Cardiac muscle cell (in vitro differentiated cells and primary cell): ENCODE data around the gene ZMYM2. TPM values are rescaled to one million over a fixed set of nuclear protein-coding genes. Genes with fewer than 3 reads are reported as not detected.

Source experiments
- DNase-seq, 2 donors: peaks; one replicate each; pipeline versions ENCODE4 v3.0.0 to v3.0.0-alpha.2; 2010 to 2017; ENCODE audit warnings: low read depth in 1 of 2, low spot score in 1 of 2
- H3K27ac ChIP-seq: fragments of 200-600 bp; sonication (generic); 2 replicates; pipeline ENCODE4 v1.5.1; 2016
- H3K27me3 ChIP-seq: fragments of 200-600 bp; sonication (generic); 2 replicates; pipeline ENCODE4 v1.6.0; 2016; ENCODE audit warnings: control low read depth
- H3K36me3 ChIP-seq: fragments of 200-600 bp; sonication (generic); 2 replicates; pipeline ENCODE4 v1.5.1; 2016; ENCODE audit warnings: control low read depth
- H3K4me1 ChIP-seq: fragments of 200-600 bp; sonication (generic); 2 replicates; pipeline ENCODE4 v1.8.1; 2017; ENCODE audit warnings: low read depth, mild to moderate bottlenecking, mixed run types
- H3K4me3 ChIP-seq: fragments of 200-600 bp; sonication (generic); 2 replicates; pipeline ENCODE4 v1.5.1; 2016; ENCODE audit warnings: mild to moderate bottlenecking
- H3K9me3 ChIP-seq: fragments of 200-600 bp; sonication (generic); 2 replicates; pipeline ENCODE4 v1.5.1; 2017; ENCODE audit warnings: low read depth, mild to moderate bottlenecking, control low read depth
- polyA plus RNA-seq: library from polyadenylated mRNA; unstranded; fragments of >200 nt; fragmentation: Nextera tagmentation; extraction: Ambion mirVana; gene quantifications from 2 replicates; pipeline ENCODE4 v1.2.1, GENCODE V29; 2016
- total RNA-seq: library from RNA; depleted of rRNA; stranded (reverse); fragments of >200 nt; gene quantifications from 2 replicates; pipeline ENCODE4 v1.2.3, GENCODE V29; 2016
- TF ChIP-seq, protein P1 (sequence below): IDR thresholded peaks from 2 replicates; pipeline ENCODE4 v1.5.1; 2012; ENCODE audit warnings: low read depth, mild to moderate bottlenecking, low read length

Gene ZMYM2
- total and polyA plus RNA-seq, 2 experiments from 2014 or later: 42.5 to 82.1 TPM

DNA sequence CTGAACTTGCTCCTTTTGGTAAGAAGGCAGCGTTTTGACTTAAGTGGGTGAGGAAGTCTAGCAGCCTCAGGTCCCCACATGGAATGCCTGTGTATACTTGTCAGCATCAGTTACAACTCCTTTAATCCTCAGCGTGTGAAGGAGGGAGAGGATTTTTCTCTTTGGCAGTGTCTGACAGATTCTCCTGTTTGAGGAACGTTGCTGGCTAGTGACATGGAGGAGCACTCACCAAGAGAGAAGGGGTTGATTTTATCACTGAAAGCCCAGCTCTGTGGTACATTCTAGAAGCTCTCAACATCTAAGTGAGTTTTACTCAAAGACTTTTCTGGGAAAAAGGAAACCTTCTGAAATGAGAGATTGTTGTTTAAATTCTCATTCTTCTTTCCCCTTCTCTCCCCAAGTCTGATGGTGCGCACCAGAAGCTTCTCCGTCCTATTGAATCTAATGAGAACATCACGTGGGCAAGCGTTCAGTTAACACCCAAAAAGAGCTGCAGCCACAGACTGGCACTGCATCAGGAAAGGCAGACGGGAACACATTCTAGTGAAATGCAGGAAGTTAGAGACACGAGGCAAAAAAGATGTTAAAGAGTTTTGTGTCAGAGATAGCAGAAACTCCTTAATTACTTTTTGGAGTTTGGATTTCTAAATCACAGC lies 144.1 kb downstream of the ZMYM2 start:
- Histone ChIP-seq H3K4me1 (peaks cover 58% of the 10 kb centered on the region), H3K27me3 (no peaks in the 10 kb centered on the region), H3K36me3 (no peaks in the 10 kb centered on the region), H3K9me3 (no peaks in the 10 kb centered on the region), H3K4me3 (no peak overlapping the region), H3K27ac (peak overlapping the region; percentile 71)
- no peak for DNase-seq
- TF ChIP-seq, protein P1, sequence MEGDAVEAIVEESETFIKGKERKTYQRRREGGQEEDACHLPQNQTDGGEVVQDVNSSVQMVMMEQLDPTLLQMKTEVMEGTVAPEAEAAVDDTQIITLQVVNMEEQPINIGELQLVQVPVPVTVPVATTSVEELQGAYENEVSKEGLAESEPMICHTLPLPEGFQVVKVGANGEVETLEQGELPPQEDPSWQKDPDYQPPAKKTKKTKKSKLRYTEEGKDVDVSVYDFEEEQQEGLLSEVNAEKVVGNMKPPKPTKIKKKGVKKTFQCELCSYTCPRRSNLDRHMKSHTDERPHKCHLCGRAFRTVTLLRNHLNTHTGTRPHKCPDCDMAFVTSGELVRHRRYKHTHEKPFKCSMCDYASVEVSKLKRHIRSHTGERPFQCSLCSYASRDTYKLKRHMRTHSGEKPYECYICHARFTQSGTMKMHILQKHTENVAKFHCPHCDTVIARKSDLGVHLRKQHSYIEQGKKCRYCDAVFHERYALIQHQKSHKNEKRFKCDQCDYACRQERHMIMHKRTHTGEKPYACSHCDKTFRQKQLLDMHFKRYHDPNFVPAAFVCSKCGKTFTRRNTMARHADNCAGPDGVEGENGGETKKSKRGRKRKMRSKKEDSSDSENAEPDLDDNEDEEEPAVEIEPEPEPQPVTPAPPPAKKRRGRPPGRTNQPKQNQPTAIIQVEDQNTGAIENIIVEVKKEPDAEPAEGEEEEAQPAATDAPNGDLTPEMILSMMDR: no peak

DNA sequence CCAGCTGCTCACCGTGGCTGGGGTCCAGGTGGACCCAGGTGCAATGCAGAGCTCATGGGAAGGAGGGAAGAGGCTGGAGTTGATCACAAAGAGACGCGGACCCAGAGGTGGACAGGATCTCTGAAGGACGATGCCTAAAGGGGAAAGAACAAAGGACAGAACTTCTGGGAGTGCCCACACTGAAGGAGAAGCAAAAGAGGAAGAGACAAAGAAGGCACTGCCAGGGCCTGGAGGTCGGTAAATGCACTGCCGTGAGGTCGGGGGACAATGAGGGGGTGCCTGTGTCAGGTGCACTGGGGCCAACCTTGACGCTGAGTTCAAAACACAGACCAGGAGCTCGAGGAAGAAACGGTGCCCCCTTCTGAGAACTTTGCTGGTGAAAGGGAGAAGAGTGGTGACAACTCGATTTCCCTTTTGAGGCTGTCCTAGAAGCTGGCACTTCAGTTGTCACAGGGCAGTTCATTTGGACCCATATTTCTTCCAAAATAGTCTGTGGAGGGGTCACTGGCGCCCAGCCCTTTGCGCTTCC lies 146.7 kb downstream of the ZMYM2 start:
- no peaks in the 10 kb centered on the region for H3K36me3 ChIP-seq
- TF ChIP-seq, protein P1: no peak
- peaks cover 33% of the 10 kb centered on the region for H3K4me1 ChIP-seq
- H3K27ac ChIP-seq: no peak overlapping the region
- H3K9me3 ChIP-seq: no peaks in the 10 kb centered on the region
- H3K4me3 ChIP-seq: no peak overlapping the region
- DNase-seq: no peak
- no peaks in the 10 kb centered on the region for H3K27me3 ChIP-seq

DNA sequence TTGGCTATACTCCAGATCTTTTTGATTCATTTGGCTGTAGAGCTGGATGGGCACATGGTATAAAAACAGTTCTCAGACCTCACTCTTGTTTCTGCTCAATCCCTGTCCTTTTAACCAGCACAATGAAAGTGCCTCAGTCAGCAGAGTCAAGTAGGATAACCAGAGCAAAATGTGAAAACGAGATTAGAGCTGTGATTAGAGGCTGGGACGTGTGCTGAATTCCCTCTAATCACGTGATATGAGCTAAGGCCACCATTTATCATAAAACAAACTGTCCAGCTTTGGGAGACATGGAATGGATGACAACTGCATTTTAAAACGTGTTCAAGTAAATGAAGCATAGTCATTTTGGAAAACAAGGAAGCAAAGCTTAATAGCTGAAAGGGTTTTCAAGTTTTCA lies 148.2 kb downstream of the ZMYM2 start:
- no peak for DNase-seq
- no peaks in the 10 kb centered on the region for H3K27me3 ChIP-seq
- no peaks in the 10 kb centered on the region for H3K9me3 ChIP-seq
- H3K4me3 ChIP-seq: no peak overlapping the region
- no peaks in the 10 kb centered on the region for H3K36me3 ChIP-seq
- TF ChIP-seq, protein P1: no peak
- peaks cover 21% of the 10 kb centered on the region for H3K4me1 ChIP-seq
- no peak overlapping the region for H3K27ac ChIP-seq

DNA sequence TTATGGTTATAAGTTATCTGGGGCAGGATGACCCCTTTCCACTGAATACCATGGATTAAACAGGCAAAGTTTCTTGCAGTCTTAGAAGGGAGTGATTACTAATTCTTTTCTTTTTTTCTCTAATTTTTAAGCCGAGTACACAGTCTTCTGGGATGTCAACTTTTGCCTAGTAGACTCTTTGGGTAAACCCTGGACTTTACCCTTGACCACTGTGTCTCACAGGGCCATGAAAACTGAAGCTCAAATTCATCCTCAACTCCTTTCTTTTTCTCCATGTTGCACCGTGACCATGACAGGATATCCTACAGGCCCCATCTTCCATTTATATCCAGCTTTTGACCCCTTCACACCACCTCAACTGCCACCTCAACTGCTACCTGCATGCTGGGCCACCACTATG lies 150.5 kb downstream of the ZMYM2 start:
- H3K36me3 ChIP-seq: no peaks in the 10 kb centered on the region
- TF ChIP-seq, protein P1: no peak
- no peaks in the 10 kb centered on the region for H3K27me3 ChIP-seq
- H3K4me3 ChIP-seq: no peak overlapping the region
- peaks cover 9% of the 10 kb centered on the region for H3K4me1 ChIP-seq
- H3K9me3 ChIP-seq: no peaks in the 10 kb centered on the region
- H3K27ac ChIP-seq: no peak overlapping the region
- no peak for DNase-seq

DNA sequence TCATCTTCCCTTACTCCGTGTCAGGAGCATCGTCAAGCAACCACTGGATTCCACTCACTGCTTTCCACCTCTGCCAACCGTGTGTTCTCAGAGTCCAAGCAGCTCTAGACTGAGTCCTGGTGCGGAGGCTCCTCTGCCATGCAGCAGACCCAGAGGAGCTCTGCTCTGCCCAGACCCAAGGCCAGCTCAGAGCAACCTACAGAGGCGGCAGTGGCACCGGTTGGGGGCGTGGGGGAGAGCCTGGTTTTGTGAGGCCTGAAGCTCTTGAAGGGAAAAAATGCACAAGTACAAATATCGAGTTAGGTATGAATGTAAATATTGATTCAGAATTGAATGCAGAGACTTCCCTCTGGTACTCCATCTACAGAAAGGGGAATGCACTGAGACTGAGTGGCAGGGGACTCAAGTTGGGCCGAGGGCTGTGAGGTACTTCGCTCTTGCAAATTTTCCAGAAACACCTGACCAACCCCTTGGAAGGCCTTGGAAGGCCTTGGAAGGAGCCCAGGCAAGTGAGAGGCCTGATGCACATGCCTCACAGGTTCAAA lies 155.6 kb downstream of the ZMYM2 start:
- no peaks in the 10 kb centered on the region for H3K9me3 ChIP-seq
- H3K36me3 ChIP-seq: no peaks in the 10 kb centered on the region
- no peak overlapping the region for H3K4me3 ChIP-seq
- no peaks in the 10 kb centered on the region for H3K27me3 ChIP-seq
- no peak overlapping the region for H3K27ac ChIP-seq
- TF ChIP-seq, protein P1: no peak
- H3K4me1 ChIP-seq: peaks cover 4% of the 10 kb centered on the region
- DNase-seq: no peak
